SU-DHL-6 (cell line): ENCODE results near the gene PCCB.

ENCODE experiments used
- H2AFZ ChIP-seq: fragments of 200-600 bp; sonication (generic); 2 replicates; pipeline ENCODE4 v1.6.1; 2014; ENCODE audit warnings: low read depth, mild to moderate bottlenecking, moderate library complexity, mixed read lengths, antibody characterized with exemption, low read length; ENCODE audit not compliant: severe bottlenecking
- H3F3A ChIP-seq: fragments of 200-600 bp; shearing (Covaris generic); 2 replicates; pipeline ENCODE4 v1.6.0; 2016; ENCODE audit warnings: antibody characterized with exemption, mild to moderate bottlenecking; ENCODE audit not compliant: insufficient read depth
- H3K27ac ChIP-seq: fragments of 200-600 bp; sonication (generic); 2 replicates; pipeline ENCODE4 v1.5.1; 2016; ENCODE audit warnings: low read depth, mild to moderate bottlenecking, low read length, moderate library complexity, mixed read lengths
- H3K27me3 ChIP-seq: fragments of 200-600 bp; sonication (generic), shearing (Covaris generic); 2 replicates; pipeline ENCODE4 v1.6.0; 2014; ENCODE audit warnings: mild to moderate bottlenecking, low read length
- H3K36me3 ChIP-seq: fragments of 200-600 bp; sonication (generic); 2 replicates; pipeline ENCODE4 v1.6.1; 2014; ENCODE audit warnings: mild to moderate bottlenecking, low read length, mixed read lengths
- H3K4me2 ChIP-seq: fragments of 300-600, 200-600 bp; shearing (Covaris generic), sonication (generic); 2 replicates; pipeline ENCODE4 v1.6.0; 2014; ENCODE audit warnings: low read length, low read depth, mild to moderate bottlenecking; ENCODE audit not compliant: poor library complexity, severe bottlenecking
- H3K4me3 ChIP-seq: fragments of 200-600 bp; sonication (generic); 2 replicates; pipeline ENCODE4 v1.5.1; 2014; ENCODE audit warnings: antibody characterized with exemption, low read length, mild to moderate bottlenecking, mixed read lengths; ENCODE audit not compliant: insufficient read depth, poor library complexity, severe bottlenecking
- H3K79me2 ChIP-seq: fragments of 200-600 bp; sonication (generic); 2 replicates; pipeline ENCODE4 v1.6.1; 2014; ENCODE audit warnings: mild to moderate bottlenecking, low read length, moderate library complexity; ENCODE audit not compliant: insufficient read depth
- H3K9ac ChIP-seq: fragments of 200-600 bp; sonication (generic); 2 replicates; pipeline ENCODE4 v1.7.0; 2014; ENCODE audit warnings: mild to moderate bottlenecking, low read length
- H3K9me2 ChIP-seq: fragments of 200-600 bp; sonication (generic); replicated peaks from 2 replicates; pipeline ENCODE4 v1.6.1; 2014; ENCODE audit warnings: low read length; ENCODE audit not compliant: insufficient read depth
- H3K9me3 ChIP-seq: fragments of 200-600 bp; sonication (generic); 2 replicates; pipeline ENCODE4 v1.6.1; 2014; ENCODE audit warnings: low read length, mixed read lengths; ENCODE audit not compliant: insufficient read depth
- H4K20me1 ChIP-seq: fragments of 200-600 bp; sonication (generic); 2 replicates; pipeline ENCODE4 v1.6.1; 2014; ENCODE audit warnings: low read depth, mild to moderate bottlenecking, antibody characterized with exemption, low read length, moderate library complexity, mixed read lengths
- EZH2phosphoT487 ChIP-seq: fragments of 200-600 bp; sonication (generic), shearing (Covaris generic); conservative IDR thresholded peaks from 2 replicates; pipeline ENCODE4 v1.6.1; 2018; ENCODE audit warnings: mild to moderate bottlenecking, antibody characterized with exemption, low read length, moderate library complexity, mixed read lengths
- TF ChIP-seq, protein P1 (sequence below): fragments of 200-600 bp; sonication (generic); IDR thresholded peaks from one replicate; pipeline ENCODE4 v1.5.1; 2017; ENCODE audit warnings: antibody characterized with exemption, mild to moderate bottlenecking, low read length, moderate library complexity; ENCODE audit not compliant: insufficient read depth, poor library complexity, severe bottlenecking

Gene PCCB

DNA sequence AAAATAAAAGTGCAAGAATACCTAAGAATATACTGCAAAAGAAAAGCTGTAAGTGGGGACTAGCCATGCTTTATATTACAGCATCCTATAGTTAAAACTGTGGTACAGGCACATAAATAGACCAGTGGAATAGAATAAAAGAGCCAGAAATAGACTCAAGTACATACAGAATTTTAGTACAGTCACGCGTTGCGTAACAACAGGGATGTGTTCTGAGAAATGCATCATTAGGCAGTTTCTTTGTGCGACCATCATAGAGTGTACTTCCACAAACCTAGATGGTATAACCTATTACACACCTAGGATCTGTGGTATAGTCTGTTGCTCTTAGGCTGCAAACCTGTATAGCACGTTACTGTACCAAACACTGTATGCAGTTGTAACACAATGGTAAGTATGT, 61.8 kb downstream of the PCCB start:
- Histone ChIP-seq H3K4me3 (no peak overlapping the region), H3K9me3 (no peaks in the 10 kb centered on the region), H2AFZ (no peak overlapping the region), H3K9me2 (no peaks in the 10 kb centered on the region), H4K20me1 (no peaks in the 10 kb centered on the region), H3K4me2 (no peak overlapping the region), H3K27me3 (no peaks in the 10 kb centered on the region), H3F3A (no peaks in the 10 kb centered on the region), H3K79me2 (no peaks in the 10 kb centered on the region), H3K27ac (no peak overlapping the region), H3K9ac (no peak overlapping the region), H3K36me3 (no peaks in the 10 kb centered on the region)
- no peak for TF ChIP-seq EZH2phosphoT487
- TF ChIP-seq, protein P1, sequence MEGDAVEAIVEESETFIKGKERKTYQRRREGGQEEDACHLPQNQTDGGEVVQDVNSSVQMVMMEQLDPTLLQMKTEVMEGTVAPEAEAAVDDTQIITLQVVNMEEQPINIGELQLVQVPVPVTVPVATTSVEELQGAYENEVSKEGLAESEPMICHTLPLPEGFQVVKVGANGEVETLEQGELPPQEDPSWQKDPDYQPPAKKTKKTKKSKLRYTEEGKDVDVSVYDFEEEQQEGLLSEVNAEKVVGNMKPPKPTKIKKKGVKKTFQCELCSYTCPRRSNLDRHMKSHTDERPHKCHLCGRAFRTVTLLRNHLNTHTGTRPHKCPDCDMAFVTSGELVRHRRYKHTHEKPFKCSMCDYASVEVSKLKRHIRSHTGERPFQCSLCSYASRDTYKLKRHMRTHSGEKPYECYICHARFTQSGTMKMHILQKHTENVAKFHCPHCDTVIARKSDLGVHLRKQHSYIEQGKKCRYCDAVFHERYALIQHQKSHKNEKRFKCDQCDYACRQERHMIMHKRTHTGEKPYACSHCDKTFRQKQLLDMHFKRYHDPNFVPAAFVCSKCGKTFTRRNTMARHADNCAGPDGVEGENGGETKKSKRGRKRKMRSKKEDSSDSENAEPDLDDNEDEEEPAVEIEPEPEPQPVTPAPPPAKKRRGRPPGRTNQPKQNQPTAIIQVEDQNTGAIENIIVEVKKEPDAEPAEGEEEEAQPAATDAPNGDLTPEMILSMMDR, result no peak

- H2AFZ ChIP-seq, result no peak overlapping the region
- no peak overlapping the region for H3K4me3 ChIP-seq
- H3K9me2 ChIP-seq, result no peaks in the 10 kb centered on the region
- peaks cover 2% of the 10 kb centered on the region; the same call in 1 of the 2 replicates for H3F3A ChIP-seq
- H3K36me3 ChIP-seq, result peaks cover 18% of the 10 kb centered on the region
- H3K27ac ChIP-seq, result no peak overlapping the region
- H3K9me3 ChIP-seq, result peaks cover 18% of the 10 kb centered on the region; the same call in 1 of the 2 replicates
- TF ChIP-seq EZH2phosphoT487, result no peak
- TF ChIP-seq, protein P1, result no peak
- H3K4me2 ChIP-seq, result no peak overlapping the region
- H4K20me1 ChIP-seq, result no peaks in the 10 kb centered on the region
- H3K27me3 ChIP-seq, result no peaks in the 10 kb centered on the region
- H3K9ac ChIP-seq, result no peak overlapping the region
- 0 out of 2 replicates have a peak, but pooled peaks cover 4% of the 10 kb centered on the region for H3K79me2 ChIP-seq
Measured at GRCh38 chr3:136326316-136326715, 76.2 kb downstream of the PCCB start.

DNA sequence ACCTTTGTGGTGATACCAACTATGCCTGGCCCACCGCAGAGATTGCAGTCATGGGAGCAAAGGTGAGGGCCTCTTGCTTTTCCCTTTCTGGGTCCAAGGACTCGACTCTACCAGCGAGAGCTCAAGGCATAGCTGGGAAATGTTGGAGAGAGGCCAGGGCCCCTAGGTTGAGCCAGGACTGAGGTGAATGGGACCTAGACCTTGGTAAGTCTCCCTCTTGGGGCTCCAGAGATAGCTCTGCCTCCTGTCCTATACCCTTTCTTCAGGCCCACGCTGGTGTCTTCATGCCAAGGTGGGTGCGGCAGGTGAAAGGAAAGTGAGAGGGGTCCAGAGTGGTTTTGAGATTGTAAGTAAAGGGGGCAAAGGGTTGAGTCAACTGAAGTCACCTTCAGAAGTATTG, 77.5 kb downstream of the PCCB start:
- no peaks in the 10 kb centered on the region for H3K27me3 ChIP-seq
- TF ChIP-seq, protein P1, result no peak
- TF ChIP-seq EZH2phosphoT487, result no peak
- no peak overlapping the region for H3K9ac ChIP-seq
- peaks cover 2% of the 10 kb centered on the region; the same call in 1 of the 2 replicates for H3F3A ChIP-seq
- H3K9me3 ChIP-seq, result peaks cover 5% of the 10 kb centered on the region; the same call in 1 of the 2 replicates
- no peak overlapping the region for H3K4me3 ChIP-seq
- H3K36me3 ChIP-seq, result peaks cover 6% of the 10 kb centered on the region; the same call in 1 of the 2 replicates
- H3K27ac ChIP-seq, result no peak overlapping the region
- no peaks in the 10 kb centered on the region for H4K20me1 ChIP-seq
- no peak overlapping the region for H3K4me2 ChIP-seq
- 0 out of 2 replicates have a peak, but pooled peaks cover 2% of the 10 kb centered on the region for H3K79me2 ChIP-seq
- H3K9me2 ChIP-seq, result no peaks in the 10 kb centered on the region
- H2AFZ ChIP-seq, result no peak overlapping the region
